NB4 (cell line): ENCODE results near the gene OVCA2.

Experiments used
- DNase-seq: peaks from one replicate; pipeline ENCODE4 v3.0.0; 2010; ENCODE audit warnings: low read depth
- H3K4me3 ChIP-seq: one replicate; pipeline ENCODE4 v1.5.1; 2011; ENCODE audit warnings: mild to moderate bottlenecking, low read depth, low read length, moderate library complexity
- CTCF ChIP-seq: IDR thresholded peaks from one replicate; pipeline ENCODE4 v1.5.1; 2012; ENCODE audit warnings: low read depth, low read length
- MAX ChIP-seq: IDR thresholded peaks from 2 replicates; pipeline ENCODE4 v1.6.1; 2011; ENCODE audit warnings: low read depth, low read length
- MYC ChIP-seq: IDR thresholded peaks from 2 replicates; pipeline ENCODE4 v1.6.1; 2011; ENCODE audit warnings: low read depth, low read length
- POLR2A ChIP-seq: IDR thresholded peaks from 2 replicates; pipeline ENCODE4 v1.6.1; 2011; ENCODE audit warnings: mild to moderate bottlenecking; ENCODE audit not compliant: insufficient read length; ENCODE audit errors: extremely low read depth

The OVCA2 gene

GRCh38 chr17:2074919-2075318 lies 33.1 kb downstream of the OVCA2 start:
- TF ChIP-seq MAX = no peak
- no peak for TF ChIP-seq CTCF
- TF ChIP-seq POLR2A = no peak
- TF ChIP-seq MYC = no peak

GRCh38 chr17:2075336-2076086 lies 33.7 kb downstream of the OVCA2 start:
- H3K4me3 ChIP-seq = no peak overlapping the region
- DNase-seq = peak; percentile 45
- TF ChIP-seq MYC = no peak
- no peak for TF ChIP-seq MAX
- no peak for TF ChIP-seq CTCF
- no peak for TF ChIP-seq POLR2A

More at GRCh38 chr17:2074919-2075318, 33.1 kb downstream of the OVCA2 start:
- no peak for DNase-seq
- H3K4me3 ChIP-seq = no peak overlapping the region

GRCh38 chr17:2076087-2076984 lies 34.5 kb downstream of the OVCA2 start:
- TF ChIP-seq MYC (no peak), MAX (no peak), POLR2A (no peak), CTCF (no peak)
- H3K4me3 ChIP-seq = no peak overlapping the region
- DNase-seq = no peak

DNA sequence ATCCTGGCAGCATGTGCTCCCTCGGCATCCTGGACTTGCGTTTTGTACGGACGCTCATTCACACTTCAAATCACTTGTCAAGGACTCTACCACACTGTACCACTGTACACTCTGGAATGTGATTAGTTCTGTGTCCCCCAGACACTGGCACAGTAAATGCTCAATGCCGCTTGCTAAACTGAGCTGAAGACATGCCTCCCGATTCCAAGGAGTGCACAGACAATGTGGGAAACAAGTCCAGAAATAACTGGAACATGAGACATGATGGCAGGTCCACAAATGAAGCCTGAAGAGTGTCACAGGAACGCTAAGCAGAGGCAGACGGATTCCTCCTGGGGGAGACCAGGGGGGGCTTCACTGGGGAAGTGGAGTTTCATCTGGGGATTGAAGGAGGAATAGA lies 35.2 kb downstream of the OVCA2 start:
- TF ChIP-seq CTCF = no peak
- TF ChIP-seq MAX = no peak
- TF ChIP-seq POLR2A = no peak
- TF ChIP-seq MYC = no peak
- DNase-seq = no peak

DNA sequence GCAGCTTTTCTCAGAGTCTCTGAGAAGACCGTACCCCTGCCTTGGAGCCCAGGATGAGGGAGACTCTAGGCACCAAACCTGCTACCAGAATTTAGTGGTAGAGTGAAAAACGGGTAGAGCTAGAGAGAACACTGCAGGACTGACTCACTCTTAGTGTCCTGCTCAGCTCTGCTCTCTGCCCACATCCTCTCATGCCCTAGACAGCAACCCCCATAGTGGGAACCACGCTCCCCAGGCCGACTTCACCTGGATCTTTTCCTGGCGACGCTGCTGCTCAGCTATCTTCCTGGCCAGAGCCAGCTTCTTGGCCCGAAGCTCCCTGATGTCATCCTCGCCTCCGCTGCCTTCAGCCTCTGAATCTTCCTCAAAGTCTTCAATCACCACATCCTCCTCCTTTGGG lies 39.7 kb downstream of the OVCA2 start:
- no peak for TF ChIP-seq CTCF
- TF ChIP-seq MAX = no peak
- TF ChIP-seq MYC = no peak
- TF ChIP-seq POLR2A = no peak
- H3K4me3 ChIP-seq = no peak overlapping the region
- no peak for DNase-seq

More for the DNA sequence above, 35.2 kb downstream of the OVCA2 start:
- H3K4me3 ChIP-seq = no peak overlapping the region
